Limb (tissue), 2 donors: ENCODE measurements around the gene PRSS22.

Source experiments
- DNase-seq, 2 donors: peaks; one replicate each; pipeline ENCODE4 v3.0.0-alpha.2; 2016; ENCODE audit errors: extremely low spot score in 2 of 2

Gene PRSS22

DNA sequence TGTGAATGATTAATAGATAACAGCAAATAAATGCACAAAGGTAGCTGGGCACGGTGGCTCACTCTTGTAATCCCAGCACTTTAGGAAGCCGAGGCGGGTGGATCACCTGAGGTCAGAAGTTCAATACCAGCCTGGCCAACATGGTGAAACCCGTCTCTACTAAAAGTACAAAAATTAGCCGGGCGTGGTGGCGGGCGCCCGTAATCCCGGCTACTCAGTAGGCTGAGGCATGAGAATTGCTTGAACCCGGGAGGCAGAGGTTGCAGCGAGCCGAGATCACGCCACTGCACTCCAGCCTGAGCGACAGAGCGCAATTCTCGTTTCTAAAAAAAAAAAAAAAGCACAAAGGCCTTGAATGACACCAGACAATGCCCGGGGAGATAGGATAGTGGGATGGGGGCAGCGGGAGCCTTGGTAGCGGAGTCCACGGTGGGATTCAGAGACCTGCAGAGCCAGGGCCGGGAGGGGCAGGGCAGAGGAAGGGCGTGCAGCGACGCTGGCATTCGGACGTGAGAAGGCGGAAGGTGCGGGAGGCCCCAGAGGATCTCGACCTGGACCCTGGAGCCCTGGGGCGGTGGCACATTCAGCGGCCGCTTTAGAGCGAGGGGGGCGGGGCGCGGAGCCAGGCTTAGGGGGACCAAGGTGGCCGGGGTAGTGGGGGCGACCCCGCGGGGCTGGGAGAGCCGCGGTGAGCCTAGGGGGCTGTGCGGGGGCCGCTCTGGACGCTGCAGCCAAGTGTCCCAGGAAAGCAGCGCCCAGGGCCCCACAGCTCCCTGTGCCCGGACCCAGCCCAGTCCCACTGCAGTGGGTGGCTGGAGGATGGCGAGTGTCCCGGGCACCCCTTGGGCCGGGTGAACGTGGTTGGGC lies 24.0 kb upstream of the PRSS22 start:
- no peak for DNase-seq

DNA sequence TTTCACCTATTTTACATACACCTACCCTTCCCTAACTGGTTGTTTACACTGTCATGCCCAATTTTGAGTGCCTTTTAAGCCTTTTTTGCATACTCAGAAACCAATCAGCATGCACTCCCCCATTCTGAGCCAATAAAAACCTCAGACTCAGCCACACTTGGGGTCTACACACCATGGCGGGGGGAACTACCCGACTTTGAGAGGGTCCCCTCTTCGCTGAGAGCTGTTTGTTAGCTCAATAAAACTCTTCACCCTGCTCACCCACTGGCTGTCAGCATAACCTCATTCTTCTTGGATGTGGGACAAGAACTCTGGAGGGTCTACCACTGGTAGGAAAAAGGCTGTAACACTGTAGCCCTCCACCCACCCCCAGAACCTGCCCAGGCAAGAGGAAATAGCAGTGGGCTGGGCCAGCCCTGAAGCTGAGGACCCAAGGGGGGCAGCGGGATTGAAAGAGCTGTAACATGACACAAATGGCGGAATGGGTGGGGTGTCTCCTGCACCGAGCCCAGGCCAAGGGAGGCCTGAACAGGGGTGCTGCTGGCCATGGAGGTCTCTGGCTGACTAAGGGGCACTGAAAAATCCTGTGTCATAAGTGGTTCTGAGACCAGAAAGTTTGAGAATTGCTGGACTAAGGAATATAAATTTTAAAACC lies 22.0 kb upstream of the PRSS22 start:
- DNase-seq: no peak

DNA sequence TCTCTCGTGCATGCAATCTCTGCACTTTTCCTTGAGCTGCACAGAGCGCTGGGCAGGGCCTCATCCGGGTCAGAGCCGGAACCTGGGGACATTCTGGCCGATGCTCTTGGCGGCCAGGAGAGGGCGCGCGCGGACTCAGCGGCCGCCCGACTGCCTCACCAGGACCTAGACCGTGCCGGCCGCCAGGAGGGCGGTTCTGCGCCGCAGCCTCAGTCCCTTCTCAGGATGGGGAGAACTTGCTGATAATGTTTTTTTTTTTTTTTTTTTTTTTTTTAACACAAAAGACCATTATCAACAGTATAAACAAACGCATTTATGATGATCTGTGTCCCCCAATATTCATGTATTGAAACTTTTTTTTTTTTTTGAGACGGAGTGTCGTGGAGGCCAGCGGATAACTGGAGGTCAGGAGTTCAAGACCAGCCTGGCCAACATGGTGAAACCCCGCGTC lies 17.0 kb upstream of the PRSS22 start:
- DNase-seq: peak; percentile 72

DNA sequence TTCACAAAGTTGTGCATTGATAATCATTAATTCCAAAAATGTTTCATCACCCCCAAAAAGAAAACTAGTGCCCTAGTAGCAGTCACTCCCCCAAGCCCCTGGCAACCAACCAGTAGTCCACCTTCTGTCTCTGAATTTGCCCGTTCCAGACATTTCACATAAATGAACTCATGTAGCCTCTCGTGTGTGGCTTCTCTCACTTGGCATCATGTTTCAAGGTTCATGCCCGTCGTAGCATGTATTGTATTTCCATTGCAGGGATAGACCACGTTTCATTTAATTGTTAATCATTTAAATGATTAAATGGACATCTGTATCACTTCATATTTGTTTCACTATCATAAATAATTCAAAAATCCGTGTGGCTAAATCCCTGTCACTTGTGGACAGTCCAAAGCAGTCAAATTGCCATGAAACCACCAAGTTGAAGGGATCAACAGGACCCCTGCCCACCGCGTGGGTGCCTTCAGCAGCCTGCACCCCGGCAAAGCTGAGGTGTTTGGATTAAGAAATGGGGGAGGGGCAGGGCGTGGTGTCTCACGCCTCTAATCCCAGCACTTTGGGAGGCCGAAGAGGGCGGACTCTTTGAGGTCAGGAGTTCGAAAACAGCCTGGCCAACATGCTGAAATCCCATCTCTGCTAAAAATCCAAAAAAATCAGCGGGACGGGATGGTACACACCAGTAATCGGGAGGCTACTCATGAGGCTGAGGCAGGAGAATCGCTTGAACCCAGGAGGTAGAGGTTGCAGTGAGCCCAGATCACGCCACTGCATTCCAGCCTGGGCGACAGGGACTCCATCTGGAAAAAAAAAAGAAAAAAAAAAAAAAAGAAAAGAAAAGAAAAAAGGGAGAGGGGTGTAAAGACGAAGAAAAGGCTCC lies 16.3 kb upstream of the PRSS22 start:
- DNase-seq: no peak

DNA sequence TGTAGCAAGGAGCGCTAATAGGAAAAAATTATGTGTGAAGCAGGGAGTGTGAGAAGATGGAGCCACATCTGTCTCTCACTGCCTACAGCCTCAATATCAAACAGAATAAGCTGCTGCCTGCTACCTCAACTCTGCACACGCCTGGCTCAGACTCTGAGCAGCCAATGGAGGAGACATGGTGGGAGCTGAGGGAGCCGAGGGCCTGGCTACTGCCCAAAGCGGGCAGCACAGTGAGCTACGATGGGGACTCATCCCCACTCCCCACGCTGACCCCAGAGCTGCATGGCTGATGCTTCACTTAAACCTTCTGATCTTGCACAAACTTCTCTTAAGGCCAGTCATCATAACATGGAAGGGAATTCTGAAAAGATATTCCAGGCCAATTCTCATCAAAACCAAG lies 14.0 kb upstream of the PRSS22 start:
- DNase-seq: no peak

DNA sequence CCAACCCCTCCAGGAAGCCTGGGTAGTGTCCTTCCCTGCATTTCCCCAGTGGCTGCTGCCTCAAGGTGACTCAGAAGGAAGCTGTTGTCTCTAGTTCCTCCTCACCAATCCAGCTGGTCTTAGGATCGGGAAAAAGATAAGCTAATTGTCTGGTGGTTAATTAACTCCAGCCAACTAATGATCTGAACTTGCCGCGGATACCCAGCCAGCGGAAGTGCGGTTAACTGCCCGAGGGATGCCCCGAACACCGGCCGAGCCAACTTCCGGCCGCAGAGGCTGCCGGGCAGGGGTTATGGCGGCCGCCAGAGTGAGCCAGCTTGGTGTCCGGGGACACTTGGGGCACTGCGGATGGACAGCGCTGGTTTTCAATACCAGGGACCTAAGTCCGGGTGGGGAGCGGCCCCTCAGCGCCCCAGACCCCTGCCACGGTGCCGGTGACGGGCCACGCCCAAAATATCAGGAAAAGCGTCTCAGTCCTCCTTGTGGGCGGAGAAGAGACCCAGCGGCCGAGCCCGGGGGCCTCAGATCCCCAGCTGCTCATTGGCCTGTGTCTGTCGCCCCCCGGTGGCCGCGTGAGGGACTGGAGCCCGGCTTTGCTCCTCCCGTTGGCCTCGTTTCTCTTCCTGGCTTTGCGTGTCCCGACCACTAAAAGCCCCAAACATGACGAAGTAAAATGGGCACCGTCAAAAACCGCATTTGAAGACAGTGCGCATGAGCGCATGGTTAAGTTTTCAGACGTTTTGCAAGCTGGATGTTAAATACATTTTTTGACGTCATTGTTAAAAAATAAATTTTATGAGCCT lies 10.2 kb upstream of the PRSS22 start:
- peak; percentile 86 to 97 for DNase-seq

DNA sequence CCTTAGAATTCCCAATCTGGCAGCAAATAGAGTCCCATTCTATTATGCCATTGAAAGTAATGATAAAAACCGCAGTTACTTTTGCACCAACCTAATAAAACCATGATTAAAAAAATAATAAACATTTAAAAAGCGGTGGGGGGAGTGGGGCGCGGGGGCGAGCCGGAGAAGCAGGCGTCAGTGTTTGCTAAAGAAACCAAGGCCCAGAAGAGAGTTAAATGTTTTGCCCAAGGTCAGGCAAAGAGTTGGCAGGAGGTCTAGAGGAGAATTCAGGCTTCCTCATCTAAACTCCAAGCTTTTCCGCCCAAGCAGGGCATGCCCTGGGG lies 9.7 kb upstream of the PRSS22 start:
- DNase-seq: no peak

DNA sequence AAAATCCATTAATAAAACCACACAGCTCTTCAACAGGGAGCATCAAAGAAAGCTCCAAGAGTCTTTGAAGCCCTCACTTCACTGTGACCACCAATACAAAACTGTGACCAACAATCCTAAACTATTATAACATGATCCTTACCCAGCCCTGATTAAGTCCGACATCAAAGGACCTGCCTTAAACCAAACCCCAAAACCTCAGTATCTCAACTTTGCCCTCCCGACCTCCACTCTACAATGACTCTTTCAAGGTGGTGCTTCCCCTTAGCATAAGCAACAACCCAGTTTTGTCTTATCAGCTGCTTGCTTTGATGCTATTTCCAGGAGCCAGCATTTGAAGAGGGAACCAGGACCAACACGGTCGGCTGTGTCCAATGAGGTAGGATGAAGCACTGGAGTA lies 8.5 kb upstream of the PRSS22 start:
- DNase-seq: no peak

DNA sequence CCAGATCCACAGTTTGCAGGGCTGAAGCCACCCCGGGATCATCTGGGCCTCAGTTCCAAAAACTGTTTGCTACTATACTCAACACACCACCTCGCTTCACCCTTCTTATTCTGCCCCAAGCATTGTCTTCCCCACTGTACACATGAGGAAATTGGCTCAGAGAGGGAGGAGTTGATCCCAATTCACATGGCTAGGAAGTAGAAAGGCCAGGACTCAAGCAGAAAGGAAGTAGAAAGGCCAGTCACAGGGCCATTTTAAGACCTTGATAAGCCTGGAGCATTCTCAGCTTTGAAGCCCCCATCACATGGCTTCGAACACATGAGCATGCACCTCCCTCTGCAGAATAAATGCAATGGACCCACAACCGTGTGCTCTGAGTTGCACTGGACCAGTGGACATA lies 7.7 kb upstream of the PRSS22 start:
- DNase-seq: no peak

DNA sequence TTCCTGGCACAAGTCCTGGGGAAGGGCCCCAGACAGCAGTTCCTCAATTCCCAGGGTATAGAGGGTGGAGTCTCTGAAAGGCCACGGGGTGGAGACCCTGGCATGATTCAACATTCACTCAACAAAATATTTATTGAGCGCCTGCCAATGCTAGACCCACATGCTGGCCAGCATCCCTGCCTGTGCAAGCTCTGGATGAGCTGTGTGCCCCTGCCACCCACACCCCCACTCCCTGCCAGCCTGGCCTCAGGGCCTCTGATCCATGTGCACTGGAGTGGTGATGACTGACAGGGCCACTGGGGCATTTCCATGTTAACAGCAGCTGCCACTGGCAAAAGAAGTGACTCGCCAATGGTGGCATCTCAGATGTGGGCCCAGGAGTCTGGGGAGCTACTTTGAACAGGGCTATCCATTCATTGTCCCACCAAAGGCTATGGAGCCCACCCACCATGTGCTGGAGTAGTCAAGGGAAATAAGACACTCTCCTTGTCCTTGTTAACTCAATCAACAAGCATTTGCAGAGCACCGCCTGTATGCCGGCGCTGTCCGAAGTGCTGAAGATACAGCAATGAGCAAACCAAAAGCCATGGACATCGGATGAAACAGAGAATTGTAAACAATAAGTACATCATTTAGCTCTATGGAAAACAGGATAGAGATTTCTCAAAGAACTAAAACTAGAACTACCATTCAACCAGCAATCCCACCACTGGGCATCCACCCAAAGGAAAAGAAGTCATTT lies 3.0 kb upstream of the PRSS22 start:
- DNase-seq: no peak

DNA sequence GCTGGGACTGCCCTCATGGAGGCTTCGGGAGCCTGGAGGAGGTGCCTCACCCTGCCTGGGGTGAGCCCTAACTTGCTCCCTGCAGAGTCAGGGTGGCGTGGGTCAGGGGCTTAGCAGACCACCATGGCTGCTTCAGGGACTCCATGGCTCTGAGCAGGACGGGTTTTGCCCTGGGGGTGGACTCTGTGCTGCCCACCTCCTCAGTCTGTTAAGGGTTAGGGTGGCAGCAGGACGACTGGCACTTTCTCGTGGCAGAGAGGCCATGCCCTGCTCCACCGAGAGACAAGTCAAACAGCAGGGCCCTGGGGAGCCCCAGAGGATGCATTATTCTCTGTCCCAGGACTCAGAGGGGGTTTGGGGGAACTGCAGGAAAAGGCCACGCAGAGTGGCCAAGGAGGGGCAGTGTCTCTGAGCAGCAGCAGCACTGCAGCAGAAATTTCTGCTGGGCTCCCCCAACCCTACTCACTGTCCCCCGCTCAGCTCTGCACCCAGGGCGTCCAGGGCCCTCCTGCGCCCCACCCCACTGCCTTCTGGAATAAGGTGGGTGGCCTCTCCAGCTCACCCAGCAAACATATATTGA lies 1.8 kb upstream of the PRSS22 start:
- DNase-seq: no peak

DNA sequence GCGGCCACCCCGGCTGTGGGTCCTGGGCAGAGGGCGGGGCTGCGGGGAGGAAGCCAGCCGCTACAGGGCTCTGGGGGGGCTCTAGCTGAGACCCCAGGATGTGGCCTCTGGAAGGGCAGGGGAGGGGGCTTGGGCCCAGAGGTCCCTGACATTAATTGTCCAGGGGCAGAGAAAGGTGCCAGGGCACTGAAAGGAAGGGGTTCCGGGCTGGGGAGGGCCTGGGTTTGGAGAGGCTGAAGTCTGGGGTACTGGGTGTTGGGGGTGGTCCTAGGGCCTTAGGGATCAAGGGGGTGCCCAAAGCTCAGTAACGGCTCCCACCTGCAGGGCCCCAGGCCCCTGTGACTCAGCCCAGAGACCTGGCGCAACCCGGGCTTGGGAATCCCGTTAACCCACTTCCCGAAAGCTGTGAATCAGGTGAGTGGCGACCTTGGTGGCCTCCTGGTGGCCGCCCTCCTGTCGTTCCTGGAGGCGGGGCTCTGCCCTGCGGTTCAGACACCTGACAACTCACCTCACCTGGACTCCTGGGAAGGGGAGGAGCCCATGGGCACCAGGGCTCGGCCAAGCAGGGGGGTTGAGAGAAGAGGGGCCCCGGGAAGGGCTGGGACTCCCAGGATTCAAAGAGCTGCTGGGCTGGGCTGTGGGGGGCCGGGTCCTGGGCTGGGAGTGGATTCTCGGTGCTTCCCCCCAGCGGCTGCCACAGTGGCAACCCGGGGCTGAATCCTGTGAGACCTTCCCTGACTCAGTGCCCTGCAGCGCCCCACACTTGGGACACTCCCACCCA lies 465 bp upstream of the PRSS22 start:
- no peak for DNase-seq

DNA sequence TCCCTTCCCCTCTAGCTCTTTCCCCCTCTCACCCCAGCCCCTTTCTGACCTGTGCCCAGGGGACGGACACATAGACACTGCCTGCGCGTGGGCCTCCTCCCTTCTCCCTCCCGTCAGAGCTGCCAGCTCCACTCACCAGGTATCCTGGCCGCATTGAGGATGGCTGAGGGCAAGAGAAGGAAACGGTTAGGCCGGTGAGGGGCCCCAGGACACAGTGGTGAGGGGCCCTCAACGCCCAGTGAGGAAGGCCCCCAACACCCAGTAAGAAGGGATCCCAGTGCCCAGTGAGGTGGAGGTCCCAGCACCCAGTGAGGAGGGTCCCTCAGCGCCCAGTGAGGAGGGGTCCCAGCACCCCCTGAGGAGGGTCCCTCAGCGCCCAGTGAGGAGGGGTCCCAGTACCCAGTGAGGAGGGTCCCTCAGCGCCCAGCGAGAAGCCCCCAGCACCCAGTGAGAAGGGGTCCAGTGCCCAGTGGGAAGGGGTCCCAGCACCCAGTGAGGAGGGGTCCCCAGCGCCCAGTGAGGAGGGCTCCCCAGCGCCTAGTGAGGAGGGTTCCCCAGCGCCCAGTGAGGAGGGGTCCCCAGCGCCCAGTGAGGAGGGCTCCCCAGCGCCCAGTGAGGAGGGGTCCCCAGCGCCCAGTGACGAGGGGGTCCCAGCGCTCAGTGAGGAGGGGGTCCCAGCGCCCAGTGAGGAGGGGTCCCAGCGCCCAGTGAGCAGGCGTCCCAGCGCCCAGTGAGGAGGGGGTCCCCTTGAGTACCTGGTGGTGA lies 1.1 kb downstream of the PRSS22 start:
- no peak for DNase-seq

DNA sequence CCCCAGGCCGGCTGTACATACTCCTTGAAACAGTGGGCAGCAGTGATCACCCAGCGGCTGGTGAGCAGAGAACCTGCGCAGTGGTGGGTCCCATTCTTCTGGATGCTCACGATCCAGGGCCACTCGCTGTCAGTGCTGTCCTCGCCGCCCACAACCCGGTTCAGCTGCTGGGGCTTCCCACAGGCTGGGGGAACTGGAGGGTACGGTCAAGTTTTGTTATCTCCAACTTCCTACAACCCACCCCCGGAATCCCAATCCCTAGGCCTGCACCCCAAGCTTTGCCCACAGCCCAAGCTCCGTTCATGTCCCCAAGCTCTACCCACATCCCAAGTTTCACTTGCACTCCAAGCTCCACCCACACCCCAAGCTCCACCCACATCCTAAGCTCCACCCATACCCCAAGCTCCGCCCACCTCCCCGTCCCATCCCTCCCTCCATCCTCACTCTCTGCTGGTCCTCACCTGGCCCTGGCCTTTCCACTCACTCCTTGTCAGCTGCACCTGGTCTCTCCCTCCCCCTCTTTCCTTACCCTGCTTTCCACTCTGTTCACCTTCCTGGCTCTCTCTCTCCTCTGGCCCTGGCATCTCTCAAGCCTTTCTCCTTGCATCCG lies 1.8 kb downstream of the PRSS22 start:
- DNase-seq: no peak

DNA sequence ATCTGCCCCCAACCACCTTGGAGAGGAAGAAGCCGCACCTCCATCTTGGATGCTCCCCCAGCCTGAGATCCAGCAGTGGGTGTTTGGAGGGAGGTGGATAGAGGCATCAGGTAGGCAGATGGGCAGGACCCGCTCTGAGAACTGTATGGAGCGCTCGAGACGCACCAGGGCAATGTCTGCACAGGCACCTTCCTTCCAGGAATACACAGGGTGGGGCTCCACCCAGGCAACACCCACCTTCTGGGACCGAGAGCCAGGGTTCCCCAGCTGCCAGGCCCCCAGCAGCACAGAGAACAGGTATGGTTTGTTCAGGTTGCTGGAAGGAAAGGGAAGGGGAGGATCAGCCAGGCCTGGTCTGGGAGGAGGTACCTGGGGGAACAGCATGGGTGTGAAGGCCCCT lies 2.4 kb downstream of the PRSS22 start:
- no peak for DNase-seq

DNA sequence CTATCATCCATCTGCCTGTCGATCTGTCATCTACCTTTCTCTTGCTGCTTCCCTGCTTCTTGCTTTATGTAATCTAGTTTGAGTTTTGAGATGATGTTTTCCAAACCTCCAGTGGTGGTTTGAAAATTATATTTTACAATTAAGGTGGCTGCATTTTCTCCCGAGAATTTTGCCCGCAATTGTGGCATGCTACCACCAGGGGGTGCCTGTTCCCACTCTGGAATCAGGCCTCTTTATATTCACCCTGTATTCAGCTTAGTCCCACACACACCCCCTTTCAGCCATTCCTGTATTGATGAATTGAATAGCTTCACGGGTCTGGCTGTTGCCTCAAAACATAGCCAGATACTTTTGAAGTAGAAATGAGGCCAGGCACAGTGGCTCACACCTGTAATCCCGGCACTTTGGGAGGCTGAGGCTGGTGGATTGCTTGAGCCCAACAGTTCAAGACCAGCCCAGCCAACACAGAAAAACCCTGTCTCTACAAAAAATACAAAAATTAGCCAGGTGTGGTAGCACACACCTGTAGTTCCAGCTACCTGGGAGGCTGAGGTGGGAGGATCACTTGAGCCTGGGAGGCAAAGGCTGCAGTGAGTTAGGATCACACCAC lies 3.2 kb downstream of the PRSS22 start:
- DNase-seq: no peak

DNA sequence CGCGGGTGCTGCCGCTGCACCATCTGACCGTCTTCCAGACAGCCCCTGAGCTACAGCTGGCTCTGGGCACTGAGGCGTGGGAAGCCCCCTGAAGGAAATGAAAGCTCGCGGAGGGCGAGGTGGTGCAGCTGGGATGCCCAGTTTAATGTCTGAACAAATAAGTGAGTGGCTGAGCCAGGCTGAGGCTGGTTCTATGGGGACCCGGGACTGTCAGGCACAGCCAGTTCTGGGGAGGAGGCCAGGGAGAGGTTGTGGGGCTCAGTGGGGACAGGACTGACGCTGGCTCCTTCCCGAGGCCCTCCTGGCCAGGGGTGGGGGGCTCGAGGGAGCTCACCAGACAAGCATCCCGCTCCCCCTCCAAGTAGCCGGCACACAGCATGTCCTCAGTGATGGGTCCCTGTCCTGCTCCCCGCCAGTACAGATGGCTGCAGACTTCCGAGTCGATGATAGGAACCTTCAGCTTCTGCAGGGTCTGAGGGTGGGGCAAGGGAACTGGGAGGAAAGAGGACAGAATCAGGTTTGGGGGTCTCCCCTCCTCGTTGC lies 4.4 kb downstream of the PRSS22 start:
- no peak for DNase-seq
